Fibroblast of lung (primary cell): ENCODE measurements around the gene ERF. TPM values are rescaled to one million over a fixed set of nuclear protein-coding genes. Genes with fewer than 3 reads are reported as not detected.

Experiments used
- DNase-seq, 2 donors: peaks; one replicate each; pipeline versions ENCODE4 v3.0.0 to v3.0.0-alpha.2; 2010; ENCODE audit warnings: low read depth in 2 of 2
- H2AFZ ChIP-seq: 2 replicates; pipeline ENCODE4 v1.5.1; 2012; ENCODE audit warnings: low read length, control low read depth, inconsistent platforms
- H3K27ac ChIP-seq: 2 replicates; pipeline ENCODE4 v1.5.1; 2011; ENCODE audit warnings: low read length, control low read depth; ENCODE audit not compliant: insufficient read depth
- H3K27me3 ChIP-seq: 2 replicates; pipeline ENCODE4 v1.5.1; 2011; ENCODE audit warnings: mild to moderate bottlenecking, low read length; ENCODE audit not compliant: control insufficient read depth, insufficient read depth
- H3K36me3 ChIP-seq: 2 replicates; pipeline ENCODE4 v1.5.1; 2011; ENCODE audit warnings: low read length; ENCODE audit not compliant: control insufficient read depth, insufficient read depth
- H3K4me1 ChIP-seq: 2 replicates; pipeline ENCODE4 v1.5.1; 2011; ENCODE audit warnings: low read length; ENCODE audit not compliant: control insufficient read depth, insufficient read depth; ENCODE audit errors: extremely low read depth
- H3K4me2 ChIP-seq: 2 replicates; pipeline ENCODE4 v1.5.1; 2011; ENCODE audit warnings: low read length, control low read depth; ENCODE audit not compliant: insufficient read depth; ENCODE audit errors: extremely low read depth
- H3K4me3 ChIP-seq, 4 experiments: fragments of 200-600 bp in 1 of 4; sonication (generic) in 1 of 4; replicated peaks in 1 of 4; 2 replicates each; pipeline ENCODE4 v1.5.1; 2011 to 2016; ENCODE audit warnings: low read length in 4 of 4, low read depth in 3 of 4, mild to moderate bottlenecking in 3 of 4, control low read depth in 2 of 4, inconsistent platforms in 1 of 4, mixed read lengths in 1 of 4; ENCODE audit not compliant: insufficient read depth in 1 of 4; ENCODE audit errors: control extremely low read depth in 1 of 4
- H3K79me2 ChIP-seq: 2 replicates; pipeline ENCODE4 v1.5.1; 2012; ENCODE audit warnings: mild to moderate bottlenecking, low read length, inconsistent platforms; ENCODE audit not compliant: control insufficient read depth, insufficient read depth
- H3K9ac ChIP-seq: 2 replicates; pipeline ENCODE4 v1.5.1; 2011; ENCODE audit warnings: mild to moderate bottlenecking, low read length, control low read depth; ENCODE audit not compliant: insufficient read depth
- H3K9me3 ChIP-seq: 2 replicates; pipeline ENCODE4 v1.5.1; 2012; ENCODE audit warnings: low read depth, low read length; ENCODE audit not compliant: control insufficient read depth, insufficient read depth
- H4K20me1 ChIP-seq: 2 replicates; pipeline ENCODE4 v1.5.1; 2011; ENCODE audit warnings: low read length; ENCODE audit not compliant: control insufficient read depth, insufficient read depth; ENCODE audit errors: extremely low read depth
- EZH2 ChIP-seq: IDR thresholded peaks from 2 replicates; pipeline ENCODE4 v1.5.1; 2012; ENCODE audit warnings: low read length, control low read depth, mild to moderate bottlenecking; ENCODE audit errors: missing control alignments
- polyA plus RNA-seq, 2 donors: library from polyadenylated mRNA; depleted of rRNA in 1 of 2; stranded (reverse) in 1 of 2; unstranded in 1 of 2; fragments of >200 nt; gene quantifications; 2 replicates each; pipeline ENCODE4 v1.2.1, GENCODE V29; 2011 to 2012; ENCODE audit warnings: missing spikeins in 1 of 2
- total RNA-seq: library from RNA; depleted of rRNA; stranded (reverse); fragments of >200 nt; gene quantifications from 2 replicates; pipeline ENCODE4 v1.2.1, GENCODE V29; 2014
- TF ChIP-seq, protein P1 (sequence below), 2 donors: IDR thresholded peaks in 1 of 2; conservative IDR thresholded peaks in 1 of 2; 1 replicate in 1 of 2; 2 replicates in 1 of 2; pipeline ENCODE4 v1.5.1; 2011 to 2012; ENCODE audit warnings: low read length in 2 of 2, control low read depth in 1 of 2, inconsistent platforms in 1 of 2, low read depth in 1 of 2, mild to moderate bottlenecking in 1 of 2

Gene ERF
- total and polyA plus RNA-seq, 2 donors (not counting 1 experiment from before 2014, with no cell fraction given) = 13.2 to 36.3 TPM

- Histone ChIP-seq H3K27me3 (no peaks in the 10 kb centered on the region), H3K4me1 (peaks cover 44% of the 10 kb centered on the region), H3K4me2 (no peak overlapping the region), H3K4me3 (peak overlapping the region in 2 of 4 experiments; percentile 41), H3K9me3 (no peaks in the 10 kb centered on the region), H3K27ac (peak overlapping the region; percentile 27), H2AFZ (no peak overlapping the region), H4K20me1 (no peaks in the 10 kb centered on the region), H3K9ac (peak overlapping the region; percentile 84), H3K79me2 (peaks cover 37% of the 10 kb centered on the region), H3K36me3 (peaks cover 20% of the 10 kb centered on the region)
- DNase-seq = peak; percentile 70 to 76
- TF ChIP-seq, protein P1, sequence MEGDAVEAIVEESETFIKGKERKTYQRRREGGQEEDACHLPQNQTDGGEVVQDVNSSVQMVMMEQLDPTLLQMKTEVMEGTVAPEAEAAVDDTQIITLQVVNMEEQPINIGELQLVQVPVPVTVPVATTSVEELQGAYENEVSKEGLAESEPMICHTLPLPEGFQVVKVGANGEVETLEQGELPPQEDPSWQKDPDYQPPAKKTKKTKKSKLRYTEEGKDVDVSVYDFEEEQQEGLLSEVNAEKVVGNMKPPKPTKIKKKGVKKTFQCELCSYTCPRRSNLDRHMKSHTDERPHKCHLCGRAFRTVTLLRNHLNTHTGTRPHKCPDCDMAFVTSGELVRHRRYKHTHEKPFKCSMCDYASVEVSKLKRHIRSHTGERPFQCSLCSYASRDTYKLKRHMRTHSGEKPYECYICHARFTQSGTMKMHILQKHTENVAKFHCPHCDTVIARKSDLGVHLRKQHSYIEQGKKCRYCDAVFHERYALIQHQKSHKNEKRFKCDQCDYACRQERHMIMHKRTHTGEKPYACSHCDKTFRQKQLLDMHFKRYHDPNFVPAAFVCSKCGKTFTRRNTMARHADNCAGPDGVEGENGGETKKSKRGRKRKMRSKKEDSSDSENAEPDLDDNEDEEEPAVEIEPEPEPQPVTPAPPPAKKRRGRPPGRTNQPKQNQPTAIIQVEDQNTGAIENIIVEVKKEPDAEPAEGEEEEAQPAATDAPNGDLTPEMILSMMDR (conservative IDR thresholded peaks at IDR 0.05 in 1 of 2, IDR thresholded peaks at IDR 0.05 in 1 of 2; ENCODE audit: low read depth in 1 of 2, low read length in 2 of 2) = no peak
- no peak for TF ChIP-seq EZH2
Observed at GRCh38 chr19:42284066-42284501, 29.2 kb upstream of the ERF start.

GRCh38 chr19:42283188-42284065, 28.5 kb upstream of the ERF start:
- Histone ChIP-seq H3K27me3 (no peaks in the 10 kb centered on the region), H3K9ac (peak overlapping the region; percentile 84), H3K4me1 (peaks cover 48% of the 10 kb centered on the region), H3K36me3 (peaks cover 15% of the 10 kb centered on the region), H3K27ac (peak overlapping the region; percentile 91), H3K9me3 (no peaks in the 10 kb centered on the region), H3K4me2 (peak overlapping the region; percentile 92), H4K20me1 (no peaks in the 10 kb centered on the region), H3K4me3 (peak overlapping the region; percentile 14 to 51 (median 38)), H2AFZ (no peak overlapping the region), H3K79me2 (peaks cover 41% of the 10 kb centered on the region)
- TF ChIP-seq, protein P1 (conservative IDR thresholded peaks at IDR 0.05 in 1 of 2, IDR thresholded peaks at IDR 0.05 in 1 of 2; ENCODE audit: low read depth in 1 of 2, low read length in 2 of 2) = no peak
- no peak for TF ChIP-seq EZH2
- peak; percentile 90 for DNase-seq

- Histone ChIP-seq H2AFZ (no peak overlapping the region), H3K36me3 (peaks cover 11% of the 10 kb centered on the region), H3K27ac (peak overlapping the region; percentile 91), H3K4me3 (peak overlapping the region in 2 of 4 experiments; percentile 14 to 51), H3K79me2 (peaks cover 42% of the 10 kb centered on the region), H3K9me3 (no peaks in the 10 kb centered on the region), H3K4me2 (peak overlapping the region; percentile 92), H4K20me1 (no peaks in the 10 kb centered on the region), H3K9ac (peak overlapping the region; percentile 8), H3K27me3 (no peaks in the 10 kb centered on the region), H3K4me1 (peaks cover 48% of the 10 kb centered on the region)
- TF ChIP-seq, protein P1 (conservative IDR thresholded peaks at IDR 0.05 in 1 of 2, IDR thresholded peaks at IDR 0.05 in 1 of 2; ENCODE audit: low read depth in 1 of 2, low read length in 2 of 2) = no peak
- TF ChIP-seq EZH2 = no peak
- DNase-seq = no peak
Observed at GRCh38 chr19:42282819-42283187, 27.9 kb upstream of the ERF start.
